Activated T-helper 17 cell treated with anti-CD3 and anti-CD28 coated beads, Interleukin-2, amount 50 U/mL, for 72 hours (primary cell): ENCODE measurements around the gene CHST8. TPM values are rescaled to one million over a fixed set of nuclear protein-coding genes. Genes with fewer than 3 reads are reported as not detected.
"Not testable (repeated sequence)": the region's sequence is repeated elsewhere in the genome, so short reads cannot be mapped to it uniquely, and the experiment has no call there.

Experiments used
- ATAC-seq: fragments of 150-1000 bp; cut with Tn5 transposase; replicated peaks from 2 replicates; pipeline ENCODE4 v1.10.0; 2021; ENCODE audit warnings: mild to moderate bottlenecking, moderate library complexity
- H3K27ac Mint-ChIP-seq: one replicate; pipeline ENCODE4 v1.8.0; 2022; ENCODE audit warnings: mixed read lengths
- H3K27me3 Mint-ChIP-seq: one replicate; pipeline ENCODE4 v1.8.0; 2022; ENCODE audit warnings: mixed read lengths
- H3K36me3 Mint-ChIP-seq: one replicate; pipeline ENCODE4 v1.8.0; 2022; ENCODE audit warnings: low read depth, mild to moderate bottlenecking, mixed read lengths
- H3K4me1 Mint-ChIP-seq: one replicate; pipeline ENCODE4 v1.8.0; 2022; ENCODE audit warnings: mixed read lengths
- H3K4me3 Mint-ChIP-seq: one replicate; pipeline ENCODE4 v1.8.0; 2022; ENCODE audit warnings: mild to moderate bottlenecking, mixed read lengths
- H3K9me3 Mint-ChIP-seq: one replicate; pipeline ENCODE4 v1.8.0; 2022; ENCODE audit warnings: mixed read lengths
- total RNA-seq, 2 donors: library from RNA; stranded (reverse); gene quantifications; one replicate each; pipeline ENCODE4 v1.2.3, GENCODE V29; 2022

The CHST8 gene
- total RNA-seq, 2 donors from 2014 or later = not detected

GRCh38 chr19:33812388-33813330 is 190.9 kb downstream of the CHST8 start:
- Mint-ChIP-seq H3K27ac (no peak overlapping the region), H3K36me3 (peaks cover 21% of the 10 kb centered on the region), H3K9me3 (no peaks in the 10 kb centered on the region), H3K27me3 (no peaks in the 10 kb centered on the region), H3K4me1 (peaks cover 5% of the 10 kb centered on the region), H3K4me3 (no peak overlapping the region)
- no peak for ATAC-seq

DNA sequence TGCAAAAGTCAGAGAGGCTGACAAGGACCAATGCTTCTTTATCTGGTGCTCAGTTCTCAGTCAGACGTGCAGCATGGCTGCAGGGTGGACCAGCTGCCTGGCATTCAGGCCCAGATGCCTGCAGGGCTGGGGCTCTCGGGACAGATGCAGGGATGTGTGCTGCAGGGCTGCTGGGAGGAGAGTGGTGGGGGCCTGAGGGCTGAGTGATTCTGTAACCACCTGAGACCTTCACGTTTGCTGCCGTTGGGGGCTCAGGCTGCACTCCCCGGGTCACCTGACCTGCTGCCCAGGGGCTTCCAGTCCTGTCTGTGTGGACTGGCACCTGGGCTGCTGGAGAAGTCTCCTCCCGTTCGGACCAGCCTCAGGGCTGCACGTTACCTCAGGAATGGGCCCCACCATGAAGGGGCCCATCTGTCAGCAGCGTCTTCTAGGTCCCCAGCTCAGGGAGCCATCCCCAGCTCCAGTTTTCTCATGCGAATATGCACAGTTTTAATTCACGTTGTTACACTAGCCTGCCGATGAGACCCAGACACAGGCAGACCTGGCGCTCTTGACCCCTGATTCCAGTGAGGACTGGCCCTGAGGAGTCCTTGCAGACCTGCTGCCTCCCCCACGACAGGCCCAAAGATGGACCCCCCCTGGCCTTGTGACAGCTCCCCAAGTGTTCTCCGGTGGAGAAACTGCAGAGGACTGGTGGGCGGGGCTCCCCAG is 191.8 kb downstream of the CHST8 start:
- Mint-ChIP-seq H3K4me1 (no peaks in the 10 kb centered on the region), H3K27ac (no peak overlapping the region), H3K27me3 (no peaks in the 10 kb centered on the region), H3K4me3 (no peak overlapping the region), H3K36me3 (peaks cover 21% of the 10 kb centered on the region), H3K9me3 (no peaks in the 10 kb centered on the region)
- ATAC-seq = no peak

GRCh38 chr19:33814181-33815165 is 192.7 kb downstream of the CHST8 start:
- Mint-ChIP-seq H3K4me3 (no peak overlapping the region), H3K4me1 (peaks cover 4% of the 10 kb centered on the region), H3K27me3 (no peaks in the 10 kb centered on the region), H3K36me3 (peaks cover 21% of the 10 kb centered on the region), H3K27ac (no peak overlapping the region), H3K9me3 (no peaks in the 10 kb centered on the region)
- ATAC-seq = no peak

DNA sequence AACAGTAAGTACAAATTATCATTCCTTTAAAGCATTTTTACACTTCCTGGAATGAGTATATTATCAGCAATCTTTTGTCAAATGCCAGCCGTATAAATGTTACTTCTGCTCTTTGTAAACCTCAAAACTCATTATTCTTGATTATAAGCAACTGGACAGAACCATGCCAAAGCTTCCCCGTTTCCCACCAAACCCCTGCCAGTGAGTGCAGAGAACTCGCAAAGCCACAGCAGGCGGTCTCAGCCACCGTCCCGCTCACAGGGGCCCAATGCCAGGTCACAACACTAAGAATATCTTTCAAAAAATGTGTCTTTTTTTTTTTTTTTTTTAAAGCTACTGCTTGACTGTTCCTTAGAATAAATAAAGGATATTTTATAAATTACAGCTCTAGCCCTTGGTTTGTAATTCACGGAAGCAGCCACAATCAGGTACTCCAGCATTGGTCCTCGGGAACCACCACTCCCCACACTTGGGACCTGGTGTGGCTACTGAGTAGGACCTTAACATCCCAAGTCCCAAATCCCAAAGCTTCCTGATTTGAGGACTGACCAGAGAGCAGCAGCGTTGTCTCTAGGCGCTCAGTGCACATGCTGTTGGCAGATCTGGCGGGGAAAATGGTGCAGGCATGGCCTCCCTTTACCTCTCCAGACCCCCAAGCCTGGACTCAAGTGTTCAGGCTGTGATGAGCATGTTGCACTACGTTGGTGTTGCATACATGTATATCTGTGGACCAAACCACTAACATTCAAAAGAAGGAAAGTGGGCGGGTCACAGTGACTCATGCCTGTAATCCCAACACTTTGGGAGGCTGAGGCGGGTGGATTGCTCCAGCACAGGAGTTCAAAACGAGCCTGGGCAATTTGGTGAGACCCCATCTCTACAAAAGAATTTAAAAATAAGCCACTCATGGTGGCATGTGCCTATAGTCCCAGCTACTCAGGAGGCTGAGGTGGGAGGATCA is 193.9 kb downstream of the CHST8 start:
- no peaks in the 10 kb centered on the region for H3K9me3 Mint-ChIP-seq

GRCh38 chr19:33818411-33818810 is 196.7 kb downstream of the CHST8 start:
- H3K27ac Mint-ChIP-seq = no peak overlapping the region
- peaks cover 4% of the 10 kb centered on the region for H3K4me1 Mint-ChIP-seq
- no peaks in the 10 kb centered on the region for H3K9me3 Mint-ChIP-seq

More for the DNA sequence above, 193.9 kb downstream of the CHST8 start:
- H3K4me3 Mint-ChIP-seq = no peak overlapping the region
- H3K27me3 Mint-ChIP-seq = no peaks in the 10 kb centered on the region
- ATAC-seq = no peak
- peaks cover 11% of the 10 kb centered on the region for H3K36me3 Mint-ChIP-seq
- H3K4me1 Mint-ChIP-seq = peaks cover 4% of the 10 kb centered on the region
- H3K27ac Mint-ChIP-seq = no peak overlapping the region

GRCh38 chr19:33819078-33819477 is 197.3 kb downstream of the CHST8 start:
- H3K27ac Mint-ChIP-seq = peak overlapping the region; percentile 48
- not testable (repeated sequence) for H3K27me3 Mint-ChIP-seq, H3K9me3 Mint-ChIP-seq, H3K4me1 Mint-ChIP-seq, ATAC-seq, H3K36me3 Mint-ChIP-seq
- H3K4me3 Mint-ChIP-seq = peak overlapping the region; percentile 76

More at GRCh38 chr19:33818411-33818810, 196.7 kb downstream of the CHST8 start:
- no peak for ATAC-seq
- H3K36me3 Mint-ChIP-seq = no peaks in the 10 kb centered on the region
- no peaks in the 10 kb centered on the region for H3K27me3 Mint-ChIP-seq
- peak overlapping the region; percentile 76 for H3K4me3 Mint-ChIP-seq

DNA sequence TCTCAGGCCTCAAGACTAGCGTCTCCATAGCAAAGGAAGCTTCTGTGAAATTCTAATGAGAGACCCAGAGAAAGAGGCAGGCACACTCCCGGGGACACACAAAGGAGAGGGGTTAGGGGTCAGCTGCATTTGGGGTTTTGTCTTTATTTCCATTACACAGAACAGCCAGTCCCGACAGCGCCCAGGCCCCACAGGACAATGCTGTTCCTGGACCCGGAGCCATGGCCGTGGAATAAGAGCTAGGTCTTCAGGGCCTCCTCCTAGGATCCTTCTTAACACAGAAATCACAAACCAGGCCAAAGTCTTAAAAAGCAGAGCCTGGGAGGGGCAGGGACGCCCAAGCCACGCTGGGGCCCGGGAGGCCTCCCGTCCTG is 197.7 kb downstream of the CHST8 start:
- Mint-ChIP-seq H3K27me3 (no peaks in the 10 kb centered on the region), H3K4me1 (peaks cover 4% of the 10 kb centered on the region), H3K27ac (peak overlapping the region; percentile 48), H3K9me3 (no peaks in the 10 kb centered on the region), H3K36me3 (no peaks in the 10 kb centered on the region), H3K4me3 (peak overlapping the region; percentile 76)
- ATAC-seq = no peak

DNA sequence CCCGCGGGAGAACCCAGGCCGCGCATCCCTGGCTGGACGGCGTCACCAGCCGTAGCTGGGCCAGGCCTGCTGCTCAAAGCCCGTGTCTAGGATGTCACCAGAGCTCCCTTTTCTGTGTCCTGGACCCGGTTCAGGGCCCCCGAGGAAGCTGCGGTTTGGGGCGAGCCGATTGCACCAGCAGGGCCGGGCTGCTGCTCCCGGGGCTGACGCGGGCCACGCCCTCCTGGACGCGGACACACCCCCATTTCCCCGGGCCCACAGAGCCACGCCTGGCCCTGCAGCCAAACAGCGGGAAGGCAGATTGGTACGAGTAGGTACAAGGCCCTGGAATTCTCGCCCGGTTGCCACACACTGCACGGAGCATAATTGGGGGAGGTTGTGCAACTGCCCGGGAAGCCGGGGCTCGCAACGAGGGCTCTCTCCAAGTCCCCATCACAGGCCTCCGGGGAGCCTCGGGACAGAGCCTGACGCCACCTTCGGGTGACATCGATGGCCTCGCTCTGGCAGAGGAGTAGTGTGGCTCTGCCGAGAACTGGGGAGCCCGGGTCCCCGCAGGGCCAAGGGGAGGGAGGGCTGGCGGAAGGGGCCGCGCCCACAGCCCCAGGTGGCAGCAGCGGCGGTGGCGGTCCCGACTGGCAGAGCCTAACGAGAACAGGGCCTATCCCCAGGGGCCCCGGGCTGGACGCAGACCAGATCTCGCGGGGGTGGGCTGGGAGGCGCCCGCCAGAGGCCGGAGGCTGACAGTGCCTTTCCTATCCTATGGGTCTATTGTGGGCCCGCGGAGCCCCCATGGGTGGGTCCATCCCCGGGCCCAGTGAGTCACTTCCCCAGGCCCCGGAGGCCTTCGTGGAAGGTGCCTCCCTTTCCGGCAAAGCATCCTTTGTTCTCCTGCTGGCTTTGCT is 198.4 kb downstream of the CHST8 start:
- H3K27ac Mint-ChIP-seq = peak overlapping the region; percentile 50
- H3K27me3 Mint-ChIP-seq = no peaks in the 10 kb centered on the region
- H3K36me3 Mint-ChIP-seq = no peaks in the 10 kb centered on the region
- peak overlapping the region; percentile 76 for H3K4me3 Mint-ChIP-seq
- peak; percentile 91 for ATAC-seq
- peaks cover 4% of the 10 kb centered on the region for H3K4me1 Mint-ChIP-seq
- H3K9me3 Mint-ChIP-seq = no peaks in the 10 kb centered on the region

DNA sequence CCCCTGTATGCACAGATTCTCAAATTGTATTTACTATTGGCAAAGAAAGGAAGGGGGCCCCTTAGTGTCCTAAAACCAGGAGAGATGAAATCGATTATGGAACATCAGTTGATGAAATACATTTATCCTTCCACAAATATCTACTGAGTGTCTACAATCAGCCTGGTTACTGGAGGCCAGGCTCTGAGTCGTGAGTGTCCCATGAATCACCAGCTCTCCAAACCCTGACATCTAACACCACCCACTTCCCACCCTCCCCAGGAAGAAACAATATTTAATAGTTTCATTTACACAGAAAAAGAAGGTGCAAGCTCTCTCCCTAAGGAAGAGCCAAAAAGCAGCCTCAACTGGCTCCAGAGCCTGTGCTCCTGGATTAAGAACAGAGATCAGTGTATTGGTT is 200.1 kb downstream of the CHST8 start:
- H3K36me3 Mint-ChIP-seq = no peaks in the 10 kb centered on the region
- H3K27ac Mint-ChIP-seq = no peak overlapping the region
- H3K9me3 Mint-ChIP-seq = no peaks in the 10 kb centered on the region
- no peak overlapping the region for H3K4me3 Mint-ChIP-seq
- H3K4me1 Mint-ChIP-seq = peaks cover 4% of the 10 kb centered on the region
- no peak for ATAC-seq
- no peaks in the 10 kb centered on the region for H3K27me3 Mint-ChIP-seq

Other genes with a start within 250 kb of the CHST8 start
- 10 to 100 TPM; 15.0 to 23.6 TPM for gene CEBPG, start 248.2 kb upstream of the CHST8 start, total RNA-seq
- gene PEPD, start 100.2 kb upstream of the CHST8 start, total RNA-seq = 10 to 100 TPM; 16.4 to 33.1 TPM
- 10 to 100 TPM in 1 of 2 donors, 1 to 10 TPM in 1; 8.4 to 11.7 TPM for gene KCTD15, start 174.9 kb downstream of the CHST8 start, total RNA-seq